NCI-H2081 treated with DMSO at 0.1 percent for 48 hours (cell line): ENCODE results near the gene SLC35E2B.
A peak's percentile ranks its signal among the peaks of the same experiment; 100 is the strongest.
"Not testable (repeated sequence)": the region's sequence is repeated elsewhere in the genome, so short reads cannot be mapped to it uniquely, and the experiment has no call there.

Experiments
- DNase-seq: peaks from one replicate; lab custom pipeline; 2025; lab: John Stamatoyannopoulos, UW

SLC35E2B gene

DNA sequence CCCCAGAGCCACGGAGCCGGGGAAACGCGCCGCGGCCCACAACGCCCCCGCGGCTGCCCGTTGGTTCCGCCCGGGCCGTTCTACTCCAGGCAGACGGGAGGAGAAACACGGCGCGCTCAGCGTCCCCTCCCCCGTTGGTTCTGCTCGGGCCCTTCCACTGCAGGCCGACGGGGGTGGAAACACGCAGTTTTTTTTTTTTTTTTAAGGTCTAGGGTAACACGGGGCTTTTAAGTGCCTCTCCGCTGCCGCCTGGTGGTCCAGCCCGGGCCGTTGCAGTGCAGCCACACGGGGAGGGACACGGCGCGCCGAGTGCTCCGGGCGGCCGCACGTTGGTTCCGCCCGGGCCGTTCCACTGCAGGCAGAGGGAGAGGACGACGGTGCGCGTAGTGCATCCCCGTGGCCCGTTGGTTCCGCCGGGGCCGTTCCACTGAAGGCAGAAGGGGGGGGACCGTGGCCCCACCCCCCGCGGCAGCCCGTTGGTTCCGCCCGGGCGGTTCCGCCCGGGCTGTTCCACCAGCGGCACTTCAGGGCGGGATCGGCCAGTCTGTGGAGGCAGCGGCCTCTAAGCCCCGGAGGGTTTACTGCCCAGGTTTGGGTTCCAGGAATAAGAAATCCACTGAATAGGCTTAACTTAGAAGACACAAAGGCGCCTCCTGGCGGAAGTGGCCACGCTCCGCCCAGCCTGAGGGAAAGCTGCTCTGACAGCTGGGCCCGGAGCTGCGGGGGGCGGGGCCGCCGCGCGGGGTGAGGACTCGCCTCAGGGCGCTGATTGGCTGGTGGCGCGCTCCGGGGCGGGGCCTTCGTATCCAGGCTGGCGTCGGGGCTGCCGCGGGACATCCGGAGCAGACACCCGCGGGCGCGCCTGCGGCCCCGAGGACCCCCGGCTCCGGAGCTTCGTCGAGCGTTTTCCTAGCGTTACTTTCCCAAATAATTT, at the start of gene SLC35E2B:
Gene SLC35E2B (minus strand): TSS at position 82 of the 934 bp plus-strand sequence. CDS start 16,096 bp downstream, outside the sequence.
- peak; percentile 20 for DNase-seq

DNA sequence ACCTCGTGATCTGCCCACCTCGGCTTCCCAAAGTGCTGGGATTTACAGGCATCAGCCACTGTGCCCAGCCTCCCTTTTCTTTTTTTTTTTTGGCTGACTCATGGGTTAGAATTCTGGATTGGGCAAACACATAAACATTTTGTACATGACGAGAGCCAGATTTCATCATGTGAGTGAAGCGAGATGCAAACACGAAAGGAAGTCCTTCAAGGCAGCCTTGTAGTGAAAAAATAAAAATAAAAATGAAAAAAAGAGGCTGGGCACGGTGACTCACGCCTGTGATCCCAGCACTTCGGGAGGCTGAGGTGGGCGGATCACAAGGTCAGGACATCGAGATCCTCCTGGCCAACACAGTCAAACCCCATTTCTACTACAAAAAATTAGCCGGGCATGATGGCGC, 48.4 kb upstream of the SLC35E2B start:
- not testable (repeated sequence) for DNase-seq

- DNase-seq = not testable (repeated sequence)
Measured at GRCh38 chr1:1738799-1739337, 46.3 kb upstream of the SLC35E2B start.

- not testable (repeated sequence) for DNase-seq
Measured at GRCh38 chr1:1737675-1738590, 45.3 kb upstream of the SLC35E2B start.

DNA sequence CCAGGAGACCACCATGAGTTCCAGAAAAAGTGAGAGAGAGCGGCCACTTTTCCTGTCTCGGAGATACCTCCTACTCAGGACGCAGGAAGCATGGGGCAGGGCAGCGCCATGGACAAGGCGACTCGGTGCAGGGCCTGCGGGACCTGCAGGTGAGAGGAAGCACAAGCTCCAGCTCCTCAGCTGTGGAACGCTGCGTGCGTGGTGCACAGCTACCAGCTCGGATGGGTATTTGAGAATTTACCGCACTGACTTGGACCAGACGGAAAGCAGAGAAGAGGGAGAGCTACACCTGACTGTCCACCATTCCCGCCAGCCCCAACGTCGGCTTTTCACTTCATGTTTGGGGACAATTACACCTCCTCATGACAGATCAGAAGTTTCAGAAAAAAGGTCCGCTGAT, 39.8 kb upstream of the SLC35E2B start:
- DNase-seq = no peak

DNA sequence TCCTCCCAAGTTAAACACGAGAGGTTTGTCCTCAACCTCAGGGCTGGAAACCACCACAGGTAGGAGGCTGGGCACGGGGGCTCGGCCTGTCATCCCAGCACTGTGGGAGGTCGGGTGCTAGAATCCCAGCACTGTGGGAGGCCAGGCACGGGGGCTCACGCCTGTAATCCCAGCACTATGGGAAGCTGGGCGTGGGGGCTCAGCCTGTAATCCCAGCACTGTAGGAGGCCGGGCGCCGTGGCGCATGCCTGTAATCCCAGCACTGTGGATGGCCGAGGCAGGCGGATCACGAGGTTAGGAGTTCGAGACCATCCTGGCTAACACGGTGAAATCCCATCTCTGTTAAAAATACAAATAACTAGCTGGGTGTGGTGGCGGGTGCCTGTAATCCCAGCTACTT, 38.3 kb upstream of the SLC35E2B start:
- DNase-seq = no peak

DNA sequence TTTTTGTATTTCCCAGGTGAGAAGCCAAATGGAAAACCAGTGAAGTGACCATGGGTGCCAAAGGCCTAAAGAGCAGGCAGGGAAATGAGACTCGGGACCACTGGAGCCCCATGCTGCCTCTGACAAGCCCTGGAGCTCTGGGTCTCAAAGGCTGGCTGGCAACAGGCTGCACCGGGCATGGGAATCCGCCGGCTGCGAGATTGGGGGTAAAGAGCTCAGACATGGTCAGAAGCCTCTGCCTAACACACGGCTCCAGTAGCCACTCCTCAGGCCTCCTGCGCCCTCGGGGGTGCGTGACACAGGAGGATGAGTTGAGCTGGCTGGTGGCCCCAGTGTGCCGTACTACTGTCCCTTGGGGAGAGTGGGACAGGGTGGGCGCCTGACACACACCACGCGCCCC, 37.6 kb upstream of the SLC35E2B start:
- DNase-seq = not testable (repeated sequence)

DNA sequence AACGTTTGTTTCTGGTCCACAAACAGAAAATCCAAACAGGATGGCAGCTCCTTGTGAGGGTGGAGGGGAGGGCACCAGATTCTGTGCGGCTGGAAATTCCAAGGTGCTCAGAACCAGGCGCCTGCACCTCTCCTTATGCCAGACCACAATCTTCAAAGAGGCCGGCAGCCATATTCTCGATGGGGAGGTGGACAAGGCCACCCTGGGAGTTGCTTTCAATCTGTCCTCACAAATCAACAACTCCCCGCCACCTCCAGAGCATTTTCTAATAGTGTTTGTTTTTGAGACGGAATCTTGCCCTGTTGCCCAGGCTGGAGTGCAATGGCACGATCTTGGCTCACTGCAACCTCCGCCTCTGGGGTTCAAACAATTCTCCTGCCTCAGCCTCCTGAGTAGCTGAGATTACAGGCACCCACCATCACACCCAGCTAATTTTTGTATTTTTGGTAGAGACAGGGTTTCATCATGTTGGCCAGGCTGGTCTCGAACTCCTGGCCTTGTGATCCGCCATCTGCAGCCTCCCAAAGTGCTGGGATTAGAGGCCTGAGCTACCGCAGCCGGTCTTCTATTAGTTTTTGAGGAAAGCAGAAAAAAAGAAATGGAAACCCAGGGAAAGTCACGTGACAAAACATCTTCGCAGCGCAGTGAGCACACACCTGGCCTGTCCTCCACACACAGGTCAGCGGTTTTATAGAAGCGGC, 36.7 kb upstream of the SLC35E2B start:
- DNase-seq = not testable (repeated sequence)

DNA sequence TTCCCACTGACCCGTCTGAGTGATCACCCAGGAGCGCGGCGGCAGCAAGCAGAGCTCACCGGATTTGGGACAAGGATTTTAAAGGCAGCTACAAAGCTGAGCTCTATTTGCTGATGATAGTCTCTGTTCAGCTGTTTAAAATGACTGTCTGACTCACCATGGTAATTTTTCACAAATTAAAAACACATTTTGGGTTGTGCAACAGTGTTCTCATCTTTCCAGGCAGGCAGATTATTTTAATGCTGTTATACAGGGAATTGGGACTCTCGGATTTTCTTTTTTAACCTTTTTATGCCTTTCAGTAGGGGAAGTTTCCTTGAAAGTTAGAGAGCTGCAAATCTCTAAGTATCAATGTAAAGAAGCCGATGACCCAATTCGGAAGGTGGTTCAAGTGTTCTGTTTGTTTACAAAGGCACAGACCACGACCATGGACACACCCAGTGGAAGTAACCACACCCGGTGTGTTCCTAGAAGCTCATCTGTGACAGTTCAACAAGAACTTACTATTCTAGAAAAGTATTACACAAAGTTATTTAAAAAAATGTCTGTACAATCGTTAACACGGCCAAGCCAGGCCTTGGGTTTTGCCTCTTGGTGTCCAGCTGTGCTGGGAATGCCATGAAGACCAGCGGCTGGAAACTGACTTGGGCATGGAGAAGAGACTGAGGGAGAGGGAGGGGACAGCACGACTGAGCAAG, 35.9 kb upstream of the SLC35E2B start:
- not testable (repeated sequence) for DNase-seq

GRCh38 chr1:1727131-1727651, 34.6 kb upstream of the SLC35E2B start:
- DNase-seq = not testable (repeated sequence)

- not testable (repeated sequence) for DNase-seq
Measured at GRCh38 chr1:1726088-1726487, 33.5 kb upstream of the SLC35E2B start.

DNA sequence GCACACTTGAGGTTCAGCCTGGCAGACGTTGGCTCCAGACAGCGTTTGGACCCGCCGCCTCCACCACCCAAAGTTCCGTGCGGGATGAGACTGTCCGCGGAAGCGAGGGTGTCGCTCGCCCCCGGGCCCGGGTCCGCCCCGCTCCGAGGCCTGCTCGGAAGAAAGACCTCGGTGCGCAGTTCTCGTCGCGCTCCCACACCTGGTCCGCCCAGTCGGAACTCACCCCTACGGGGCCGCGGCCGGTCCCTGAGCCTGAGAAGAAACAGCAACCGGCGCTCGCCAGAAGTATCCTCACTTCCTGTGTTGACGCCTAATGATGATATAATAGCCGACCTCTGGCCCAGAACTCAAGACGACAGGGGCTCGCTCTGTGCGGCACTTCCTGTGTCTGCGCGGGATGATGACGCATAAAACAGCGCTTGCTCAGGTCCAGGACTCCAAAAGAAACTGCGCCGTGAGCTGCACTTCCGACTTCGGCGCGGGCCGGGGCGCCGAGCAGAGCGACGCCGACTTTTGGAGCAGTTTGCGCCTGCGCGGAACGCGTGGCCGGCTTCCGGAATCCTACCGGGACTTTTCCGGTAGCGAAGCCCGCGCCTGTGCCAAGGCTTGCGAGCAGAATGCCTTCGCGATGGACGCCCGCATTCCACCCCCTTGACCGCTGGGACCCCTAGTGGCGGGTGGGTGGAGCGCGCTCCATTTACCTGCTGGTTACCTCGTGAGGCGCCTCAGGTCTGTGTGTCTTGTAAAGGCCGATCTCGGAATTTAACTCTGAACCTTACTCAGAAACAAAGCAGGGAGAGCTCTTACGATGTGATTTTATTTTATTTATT, 31.7 kb upstream of the SLC35E2B start, which contains the start of gene CDK11A:
Gene CDK11A (minus strand): TSS at position 323 of the 830 bp plus-strand sequence. CDS start 1,539 bp downstream, outside the sequence.
- peak; percentile 89 for DNase-seq

DNA sequence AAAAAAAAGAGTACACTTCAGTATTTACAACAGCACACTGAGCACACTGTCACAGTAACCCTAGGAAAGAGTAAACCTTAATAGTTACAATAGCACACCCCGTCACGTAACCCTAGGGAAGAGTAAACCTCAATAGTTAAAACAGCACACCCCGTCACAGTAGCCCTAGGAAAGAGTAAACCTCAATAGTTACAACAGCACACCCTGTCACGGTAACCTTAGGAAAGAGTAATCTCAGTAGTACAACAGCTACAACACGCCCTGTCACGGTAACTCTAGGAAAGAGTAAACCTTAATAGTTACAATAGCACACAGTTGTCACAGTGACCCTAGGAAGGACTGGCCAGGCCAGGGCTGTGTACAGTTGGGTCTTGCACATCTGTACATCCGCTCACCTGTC, 28.6 kb upstream of the SLC35E2B start:
- DNase-seq = no peak

DNA sequence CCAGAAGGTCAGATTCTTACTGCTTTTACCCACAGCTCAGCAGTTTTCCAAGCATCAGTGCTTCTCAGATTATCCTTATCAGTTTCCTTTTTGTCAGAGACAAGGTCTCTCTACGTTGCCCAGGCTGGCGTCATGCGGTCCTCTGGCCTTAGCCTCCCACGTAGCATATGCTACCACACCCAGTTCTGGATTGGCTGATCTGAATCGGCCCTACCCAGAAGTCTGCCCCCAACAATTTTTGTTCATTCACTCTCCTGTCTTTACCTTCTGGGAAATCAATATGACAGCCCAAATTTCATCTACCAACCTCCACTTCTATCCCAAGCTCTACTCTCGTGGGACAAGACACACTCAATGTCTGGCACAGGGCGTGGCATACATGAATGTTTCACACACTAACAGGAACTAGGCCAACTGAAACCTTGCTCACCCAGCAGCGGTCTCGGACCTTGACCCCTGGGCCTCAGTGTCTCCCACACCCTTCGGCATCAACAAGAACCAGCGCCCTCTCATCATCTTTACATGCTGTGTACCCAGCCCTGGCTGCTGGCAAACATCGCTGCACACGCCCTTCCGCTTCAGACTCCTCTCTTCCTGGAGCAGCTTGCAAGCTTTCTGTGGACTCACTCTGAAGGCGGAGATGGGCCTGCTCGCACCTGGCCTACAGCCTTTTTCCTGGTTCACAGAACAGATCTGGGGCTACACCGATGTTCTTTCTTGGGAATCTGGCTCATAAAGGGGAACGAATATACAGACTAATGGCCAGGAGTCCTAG, 22.7 kb upstream of the SLC35E2B start:
- not testable (repeated sequence) for DNase-seq

- DNase-seq = not testable (repeated sequence)
Measured at GRCh38 chr1:1707897-1708296, 15.3 kb upstream of the SLC35E2B start.

- not testable (repeated sequence) for DNase-seq
Measured at GRCh38 chr1:1707241-1707640, 14.6 kb upstream of the SLC35E2B start.

DNA sequence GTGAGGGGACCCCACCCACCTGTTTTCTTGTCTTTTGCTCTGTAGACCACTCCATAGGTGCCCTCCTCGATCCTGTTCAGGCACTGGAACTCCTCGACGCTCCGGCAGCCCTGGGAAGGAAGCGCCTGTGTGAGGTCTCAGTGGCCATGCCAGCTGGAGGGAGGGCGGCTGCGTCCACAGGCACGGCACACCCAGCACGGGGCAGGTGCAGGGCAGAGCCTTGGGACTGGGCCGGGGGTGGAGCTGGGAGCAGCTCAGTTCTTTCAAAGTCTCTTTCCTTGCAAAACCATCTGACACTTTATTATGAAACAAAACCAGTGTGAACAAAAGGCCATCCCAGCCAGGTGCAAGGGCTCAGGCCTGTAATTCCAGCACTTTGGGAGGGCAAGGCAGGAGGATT, 13.0 kb upstream of the SLC35E2B start:
- DNase-seq = not testable (repeated sequence)

DNA sequence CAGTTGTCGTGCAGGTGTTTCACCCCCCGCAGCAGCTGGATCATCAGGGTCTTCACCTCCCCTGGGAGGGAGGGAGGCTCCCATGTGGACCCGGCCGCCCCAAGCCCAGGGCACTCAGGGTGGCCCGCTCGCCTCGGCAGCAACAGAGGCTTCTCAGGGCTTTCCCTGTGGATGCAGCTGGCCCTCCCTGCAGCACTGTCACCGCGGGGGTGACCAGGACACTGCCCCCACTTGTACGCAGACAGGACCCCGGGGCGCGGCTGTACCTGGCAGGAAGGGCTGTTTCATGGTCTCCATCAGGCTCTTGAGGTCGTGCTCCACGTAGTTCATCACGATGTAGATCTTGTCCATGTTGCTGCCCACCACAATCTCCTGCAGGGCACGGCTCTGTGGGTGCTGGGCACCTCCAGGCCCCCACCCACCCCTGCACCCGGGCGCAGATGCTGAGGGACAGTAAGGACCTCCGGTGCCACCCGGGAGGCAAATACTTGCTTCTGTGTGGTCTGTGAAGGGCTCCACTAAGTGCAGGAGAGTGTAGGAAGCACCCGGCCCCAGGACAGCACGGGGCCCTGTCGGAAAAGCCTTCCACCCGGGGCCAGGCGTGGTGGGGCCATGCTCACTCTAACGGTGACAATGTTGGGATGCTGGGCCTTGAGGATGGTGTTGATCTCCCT, 11.8 kb upstream of the SLC35E2B start:
- DNase-seq = not testable (repeated sequence)
